IMR-90 (cell line): Measurements from ENCODE around the gene BTRC. TPM values are rescaled to one million over a fixed set of nuclear protein-coding genes. Genes with fewer than 3 reads are reported as not detected.
A peak's percentile ranks its signal among the peaks of the same experiment; 100 is the strongest.

Experiments used
- ATAC-seq: fragments of 200-7000 bp; cut with Tn5 transposase; 2 replicates; pipeline ENCODE4 v1.9.1; 2020; ENCODE audit warnings: low read depth, mild to moderate bottlenecking, moderate library complexity
- BruUV-seq: library from RNA; stranded (reverse); fragments of 400-500 nt; replicated peaks from 2 replicates; lab custom pipeline; 2021; lab: Mats Ljungman, UMichigan
- CTCF ChIA-PET: fragments of 300-600 bp; formaldehyde crosslinking; extraction: SDS; loops from one replicate; lab custom pipeline; 2021; ENCODE audit warnings: antibody characterized with exemption; lab: Yijun Ruan, JAX
- POLR2A ChIA-PET: fragments of 300-600 bp; sonication (Branson Sonifier 250); formaldehyde crosslinking; loops from one replicate; lab custom pipeline; 2022; ENCODE audit warnings: antibody characterized with exemption; ENCODE audit not compliant: unreplicated experiment; lab: Charles Lee
- DNase-seq: peaks from one replicate; pipeline ENCODE4 v3.0.0; 2013
- H2AFZ ChIP-seq: replicated peaks from 2 replicates; pipeline ENCODE3; 2013; ENCODE audit warnings: low read length, mild to moderate bottlenecking; ENCODE audit not compliant: poor library complexity
- H2AK5ac ChIP-seq: 2 replicates; pipeline ENCODE4 v1.6.1; 2013; ENCODE audit warnings: low read depth, low read length, inconsistent platforms
- H2AK9ac ChIP-seq: replicated peaks from 2 replicates; pipeline ENCODE3; 2013; ENCODE audit warnings: mild to moderate bottlenecking, low read depth, low read length, moderate library complexity; ENCODE audit not compliant: poor library complexity
- H2BK120ac ChIP-seq: 2 replicates; pipeline ENCODE4 v1.6.1; 2013; ENCODE audit warnings: low read depth, low read length, inconsistent platforms
- H2BK15ac ChIP-seq: 3 replicates; pipeline ENCODE4 v1.6.1; 2013; ENCODE audit warnings: low read depth, low read length, inconsistent platforms
- H2BK20ac ChIP-seq: 2 replicates; pipeline ENCODE4 v1.6.1; 2013; ENCODE audit warnings: low read depth, mild to moderate bottlenecking, inconsistent platforms, low read length, moderate library complexity
- H2BK5ac ChIP-seq: 2 replicates; pipeline ENCODE4 v1.6.1; 2013; ENCODE audit warnings: mild to moderate bottlenecking, low read depth, low read length, inconsistent platforms; ENCODE audit not compliant: poor library complexity, severe bottlenecking
- H3K14ac ChIP-seq: replicated peaks from 2 replicates; pipeline ENCODE4 v1.6.1; 2013; ENCODE audit warnings: low read depth, low read length, inconsistent platforms
- H3K18ac ChIP-seq: 2 replicates; pipeline ENCODE4 v1.6.1; 2013; ENCODE audit warnings: low read depth, low read length, control low read depth
- H3K23ac ChIP-seq: 2 replicates; pipeline ENCODE4 v1.6.1; 2013; ENCODE audit warnings: low read depth, low read length, inconsistent platforms
- H3K27ac ChIP-seq: 2 replicates; pipeline ENCODE4 v1.5.1; 2013; ENCODE audit warnings: mild to moderate bottlenecking, control low read depth, low read length; ENCODE audit not compliant: insufficient read depth
- H3K27me3 ChIP-seq: 2 replicates; pipeline ENCODE4 v1.6.1; 2013; ENCODE audit warnings: low read length; ENCODE audit not compliant: control insufficient read depth, insufficient read depth
- H3K36me3 ChIP-seq: 2 replicates; pipeline ENCODE4 v1.6.1; 2013; ENCODE audit warnings: low read length, mixed read lengths; ENCODE audit not compliant: control insufficient read depth, insufficient read depth
- H3K4ac ChIP-seq: 2 replicates; pipeline ENCODE4 v1.6.1; 2013; ENCODE audit warnings: low read depth, low read length, inconsistent platforms
- H3K4me1 ChIP-seq: 2 replicates; pipeline ENCODE4 v1.6.1; 2013; ENCODE audit warnings: low read length, mixed read lengths; ENCODE audit not compliant: control insufficient read depth, insufficient read depth
- H3K4me2 ChIP-seq: 2 replicates; pipeline ENCODE4 v1.6.1; 2013; ENCODE audit warnings: low read depth, mild to moderate bottlenecking, control low read depth, low read length, moderate library complexity
- H3K4me3 ChIP-seq: 2 replicates; pipeline ENCODE4 v1.5.1; 2013; ENCODE audit warnings: low read depth, mild to moderate bottlenecking, control low read depth, low read length, moderate library complexity; ENCODE audit not compliant: insufficient read depth
- H3K56ac ChIP-seq: 2 replicates; pipeline ENCODE4 v1.6.1; 2013; ENCODE audit warnings: low read length, inconsistent platforms; ENCODE audit not compliant: insufficient read depth; ENCODE audit errors: extremely low read depth
- H3K79me1 ChIP-seq, 2 experiments: 2 replicates each; pipeline ENCODE4 v1.6.1; 2013; ENCODE audit warnings: low read length in 2 of 2, inconsistent platforms in 1 of 2, low read depth in 1 of 2
- H3K9ac ChIP-seq: 2 replicates; pipeline ENCODE4 v1.6.1; 2013; ENCODE audit warnings: low read depth, low read length, control low read depth
- H3K9me1 ChIP-seq: 2 replicates; pipeline ENCODE4 v1.6.1; 2013; ENCODE audit warnings: low read length, inconsistent platforms; ENCODE audit not compliant: insufficient read depth
- H3K9me3 ChIP-seq: 2 replicates; pipeline ENCODE4 v1.6.1; 2013; ENCODE audit warnings: low read length; ENCODE audit not compliant: control insufficient read depth, insufficient read depth
- H4K20me1 ChIP-seq: 2 replicates; pipeline ENCODE4 v1.6.1; 2013; ENCODE audit warnings: low read length, inconsistent platforms; ENCODE audit not compliant: insufficient read depth
- H4K5ac ChIP-seq: 2 replicates; pipeline ENCODE4 v1.6.1; 2013; ENCODE audit warnings: mild to moderate bottlenecking, low read depth, low read length, control low read depth
- H4K8ac ChIP-seq, 2 experiments: 2 replicates each; pipeline ENCODE4 v1.6.1; 2013; ENCODE audit warnings: low read depth in 2 of 2, low read length in 2 of 2, control low read depth in 1 of 2, inconsistent platforms in 1 of 2
- H4K91ac ChIP-seq: 2 replicates; pipeline ENCODE4 v1.6.1; 2013; ENCODE audit warnings: low read depth, low read length, inconsistent platforms; ENCODE audit not compliant: insufficient read depth
- CEBPB ChIP-seq: IDR thresholded peaks from 2 replicates; pipeline ENCODE4 v1.6.1; 2012; ENCODE audit warnings: low read depth, low read length, improper control_type of control experiment
- CHD1 ChIP-seq: IDR thresholded peaks from 2 replicates; pipeline ENCODE4 v1.6.1; 2012; ENCODE audit warnings: low read depth, low read length, improper control_type of control experiment
- CTCF ChIP-seq: conservative IDR thresholded peaks from 2 replicates; pipeline ENCODE4 v1.5.1; 2012; ENCODE audit warnings: mild to moderate bottlenecking, low read depth, low read length, improper control_type of control experiment
- MAFK ChIP-seq: IDR thresholded peaks from 2 replicates; pipeline ENCODE4 v1.6.1; 2012; ENCODE audit warnings: low read depth, low read length, improper control_type of control experiment
- NFE2L2 ChIP-seq: fragments of 150-350 bp; IDR thresholded peaks from 2 replicates; pipeline ENCODE4 v1.6.1; 2016; ENCODE audit warnings: low read depth, mild to moderate bottlenecking, low read length
- RAD21 ChIP-seq: IDR thresholded peaks from 2 replicates; pipeline ENCODE4 v1.6.1; 2012; ENCODE audit warnings: low read length, improper control_type of control experiment
- RCOR1 ChIP-seq: IDR thresholded peaks from 2 replicates; pipeline ENCODE4 v1.6.1; 2012; ENCODE audit warnings: mild to moderate bottlenecking, low read length, improper control_type of control experiment; ENCODE audit not compliant: insufficient replicate concordance
- USF2 ChIP-seq: fragments of 150-350 bp; IDR thresholded peaks from 2 replicates; pipeline ENCODE4 v1.6.1; 2017; ENCODE audit warnings: mild to moderate bottlenecking, antibody characterized with exemption, low read length, low read depth
- WGBS, 2 experiments: methylation state at CpG; one replicate each; pipeline versions ENCODE4 v1.1.5 to v1.1.7; 2013; ENCODE audit warnings: missing lambda C conversion rate in 2 of 2; ENCODE audit not compliant: insufficient read length in 1 of 2; ENCODE audit errors: extremely low coverage in 2 of 2; 5-methylcytosine and 5-hydroxymethylcytosine counted together
- dilution Hi-C: fragments of 300-500 bp; cut with HindIII; formaldehyde crosslinking; loops from one replicate; pipeline ENCODE4 v1.14.3; 2018; ENCODE audit warnings: low sequenced_read_pairs; ENCODE audit not compliant: unreplicated experiment
- in situ Hi-C: fragments of 300-500 bp; cut with MboI; formaldehyde crosslinking; loops from 3 replicates; pipeline ENCODE4 v1.14.3; 2019; ENCODE audit warnings: low sequenced_read_pairs, inconsistent platforms, mixed read lengths
- intact Hi-C: fragments of 100-400 bp; cut with micrococcal nuclease; formaldehyde crosslinking; loops from 2 replicates; pipeline ENCODE4 v1.10.0; 2022
- polyA plus RNA-seq, 3 experiments: library from polyadenylated mRNA; depleted of rRNA; stranded (reverse); fragments of >200 nt; gene quantifications; 2 replicates each; pipeline ENCODE4 v1.2.3, GENCODE V29; 2012; ENCODE audit warnings: low replicate concordance in 1 of 3
- total RNA-seq: library from RNA; depleted of rRNA; stranded (reverse); fragments of >200 nt; gene quantifications from 2 replicates; pipeline ENCODE4 v1.2.3, GENCODE V29; 2012

BTRC gene
- total and polyA plus RNA-seq, 2 of the 4 experiments (the other 2 are of a cell fraction): 7.7 to 8.4 TPM

GRCh38 chr10:101565370-101565900 lies 211.5 kb downstream of the BTRC start:
- 90% methylated on average over 4 of the region's 5 CpGs; no CpG with 5 or more reads in 1 of the 2 experiments for WGBS, 2 experiments
- Histone ChIP-seq H2AFZ (no peak overlapping the region), H3K27me3 (peaks cover 46% of the 10 kb centered on the region), H2BK15ac (no peak overlapping the region), H3K4ac (no peak overlapping the region), H3K27ac (no peak overlapping the region), H4K20me1 (no peaks in the 10 kb centered on the region), H3K4me3 (no peak overlapping the region), H4K5ac (no peak overlapping the region), H3K36me3 (no peaks in the 10 kb centered on the region), H3K9ac (no peak overlapping the region), H3K18ac (no peak overlapping the region), H2AK5ac (no peak overlapping the region), H3K4me2 (no peak overlapping the region), H4K91ac (no peak overlapping the region), H2AK9ac (no peak overlapping the region), H4K8ac (no peak overlapping the region), H3K9me1 (peaks cover 2% of the 10 kb centered on the region), H3K23ac (peak overlapping the region; percentile 38; the same call in 1 of the 2 replicates), H3K4me1 (peaks cover 3% of the 10 kb centered on the region), H2BK120ac (no peak overlapping the region), H3K14ac (no peak overlapping the region), H3K79me1 (no peaks in the 10 kb centered on the region), H2BK5ac (no peak overlapping the region), H3K56ac (no peak overlapping the region), H3K9me3 (no peaks in the 10 kb centered on the region), H2BK20ac (no peak overlapping the region)
- no peak for ATAC-seq
- ChIA-PET CTCF (interaction anchor here (0.5 kb wide), 1 partner anchor 350 kb away, joined by 3 read pairs; no protein-coding TSS in a partner anchor), POLR2A (no interaction called here)
- in situ Hi-C loops (no loop called here), intact Hi-C loops (no loop called here), dilution Hi-C loops (no loop called here)
- DNase-seq: no peak
- BruUV-seq: no TSS peak
- TF ChIP-seq CHD1: no peak
- TF ChIP-seq NFE2L2: no peak
- TF ChIP-seq RAD21: no peak
- TF ChIP-seq MAFK: no peak
- TF ChIP-seq USF2: no peak
- no peak for TF ChIP-seq CTCF
- TF ChIP-seq RCOR1: no peak
- no peak for TF ChIP-seq CEBPB
